ENCODE measurements around the gene SREK1IP1.
"Not testable (repeated sequence)": the region's sequence is repeated elsewhere in the genome, so short reads cannot be mapped to it uniquely, and the experiment has no call there.

DNA sequence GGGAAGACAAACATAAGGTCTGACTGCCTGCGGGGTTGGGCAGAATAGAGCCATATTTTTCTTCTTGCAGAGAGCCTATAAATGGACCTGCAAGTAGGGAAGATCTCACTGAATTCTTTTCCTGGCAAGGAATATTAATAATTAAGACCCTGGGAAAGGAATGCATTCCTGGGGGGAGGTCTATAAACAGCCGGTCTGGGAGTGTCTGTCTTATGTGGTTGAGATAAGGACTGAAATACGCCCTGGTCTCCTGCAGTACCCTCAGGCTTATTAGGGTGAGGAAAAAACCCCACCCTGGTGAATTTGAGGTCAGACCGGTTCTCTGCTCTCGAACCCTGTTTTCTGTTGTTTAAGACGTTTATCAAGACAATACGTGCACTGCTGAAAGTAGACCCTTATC, 72.1 kb downstream of the SREK1IP1 start:
- TF ChIP-seq ZNF843, ZNF114 (tag by site-specific recombination; IDR thresholded peaks at IDR 0.05): not testable (repeated sequence)
- TF ChIP-seq, protein P1, sequence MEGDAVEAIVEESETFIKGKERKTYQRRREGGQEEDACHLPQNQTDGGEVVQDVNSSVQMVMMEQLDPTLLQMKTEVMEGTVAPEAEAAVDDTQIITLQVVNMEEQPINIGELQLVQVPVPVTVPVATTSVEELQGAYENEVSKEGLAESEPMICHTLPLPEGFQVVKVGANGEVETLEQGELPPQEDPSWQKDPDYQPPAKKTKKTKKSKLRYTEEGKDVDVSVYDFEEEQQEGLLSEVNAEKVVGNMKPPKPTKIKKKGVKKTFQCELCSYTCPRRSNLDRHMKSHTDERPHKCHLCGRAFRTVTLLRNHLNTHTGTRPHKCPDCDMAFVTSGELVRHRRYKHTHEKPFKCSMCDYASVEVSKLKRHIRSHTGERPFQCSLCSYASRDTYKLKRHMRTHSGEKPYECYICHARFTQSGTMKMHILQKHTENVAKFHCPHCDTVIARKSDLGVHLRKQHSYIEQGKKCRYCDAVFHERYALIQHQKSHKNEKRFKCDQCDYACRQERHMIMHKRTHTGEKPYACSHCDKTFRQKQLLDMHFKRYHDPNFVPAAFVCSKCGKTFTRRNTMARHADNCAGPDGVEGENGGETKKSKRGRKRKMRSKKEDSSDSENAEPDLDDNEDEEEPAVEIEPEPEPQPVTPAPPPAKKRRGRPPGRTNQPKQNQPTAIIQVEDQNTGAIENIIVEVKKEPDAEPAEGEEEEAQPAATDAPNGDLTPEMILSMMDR (tag by site-specific recombination; IDR thresholded peaks at IDR 0.05) = not testable (repeated sequence)
